T-helper 1 cell treated with Interleukin-12 subunit alpha and Interleukin-12 subunit beta and Interleukin-4 antibody, amounts not matched to agents 30 ng/mL and 1 ng/mL, for 36 hours (primary cell): ENCODE results near the gene CYB561D2. TPM values are rescaled to one million over a fixed set of nuclear protein-coding genes. Genes with fewer than 3 reads are reported as not detected.

Experiments used
- intact Hi-C: fragments of 100-400 bp; cut with micrococcal nuclease; formaldehyde crosslinking; loops from one replicate; pipeline ENCODE4 v1.15.1; 2024
- total RNA-seq: library from RNA; stranded (reverse); gene quantifications from 2 replicates; pipeline ENCODE4 v1.2.3, GENCODE V29; 2022

CYB561D2 gene
- total RNA-seq, 1 donor from 2014 or later = 45.6 TPM

DNA sequence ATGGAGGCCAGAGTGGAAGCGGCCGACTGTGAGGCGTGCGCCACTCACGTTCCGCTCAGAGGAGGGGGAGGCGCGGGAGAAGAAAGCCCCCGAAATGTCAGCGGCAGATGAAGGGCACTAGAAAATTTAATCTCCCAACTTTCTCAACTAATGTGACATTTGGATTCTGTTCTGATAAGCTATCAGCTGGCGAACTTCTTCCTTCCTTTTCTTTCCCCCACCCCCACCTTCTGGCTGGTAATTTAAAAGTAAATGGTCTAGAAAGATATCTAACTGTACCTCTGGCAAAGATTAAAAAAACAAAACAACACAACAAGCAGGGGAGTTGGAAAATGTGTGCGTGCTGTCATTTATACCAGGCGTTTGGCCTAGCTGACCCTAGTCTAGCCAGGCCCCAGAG, 35.1 kb downstream of the CYB561D2 start:
- intact Hi-C loops = no loop called here

GRCh38 chr3:50388016-50388719, 37.5 kb downstream of the CYB561D2 start:
- intact Hi-C loops = no loop called here

DNA sequence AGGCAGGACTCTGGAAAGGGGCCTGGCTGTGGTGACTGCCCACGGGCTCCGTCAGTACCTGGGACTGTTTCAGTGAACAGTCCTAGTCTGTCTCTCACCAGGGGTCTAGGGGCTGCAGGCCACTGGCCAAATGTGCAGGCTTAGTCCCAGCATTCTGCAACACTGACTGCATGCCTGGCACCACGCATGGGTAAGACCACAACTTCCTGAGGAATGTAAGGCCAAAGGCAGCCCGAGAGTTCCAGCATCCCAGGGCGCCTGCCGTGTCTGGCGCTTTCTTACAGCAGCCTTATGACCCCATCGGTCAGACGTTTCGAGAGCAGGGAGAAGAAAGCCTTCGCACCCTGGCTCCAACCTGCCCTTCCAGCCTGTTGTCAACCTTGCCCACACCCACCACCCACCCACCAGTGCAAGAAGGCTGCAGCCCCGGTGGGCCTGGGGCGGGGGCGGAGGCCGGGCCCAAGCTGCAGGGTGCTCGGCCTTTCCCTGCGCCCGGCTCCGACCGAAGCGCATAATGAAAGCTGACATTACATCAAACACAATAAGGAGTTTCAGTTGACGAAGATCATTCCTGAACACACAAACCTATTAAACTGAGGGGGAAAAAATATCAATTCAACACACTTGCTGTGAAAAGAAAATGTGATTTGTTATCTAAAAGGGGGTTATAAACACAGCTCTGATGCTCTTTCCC, 38.2 kb downstream of the CYB561D2 start:
- intact Hi-C loops = no loop called here

GRCh38 chr3:50389414-50389767, 38.7 kb downstream of the CYB561D2 start:
- intact Hi-C loops = no loop called here

DNA sequence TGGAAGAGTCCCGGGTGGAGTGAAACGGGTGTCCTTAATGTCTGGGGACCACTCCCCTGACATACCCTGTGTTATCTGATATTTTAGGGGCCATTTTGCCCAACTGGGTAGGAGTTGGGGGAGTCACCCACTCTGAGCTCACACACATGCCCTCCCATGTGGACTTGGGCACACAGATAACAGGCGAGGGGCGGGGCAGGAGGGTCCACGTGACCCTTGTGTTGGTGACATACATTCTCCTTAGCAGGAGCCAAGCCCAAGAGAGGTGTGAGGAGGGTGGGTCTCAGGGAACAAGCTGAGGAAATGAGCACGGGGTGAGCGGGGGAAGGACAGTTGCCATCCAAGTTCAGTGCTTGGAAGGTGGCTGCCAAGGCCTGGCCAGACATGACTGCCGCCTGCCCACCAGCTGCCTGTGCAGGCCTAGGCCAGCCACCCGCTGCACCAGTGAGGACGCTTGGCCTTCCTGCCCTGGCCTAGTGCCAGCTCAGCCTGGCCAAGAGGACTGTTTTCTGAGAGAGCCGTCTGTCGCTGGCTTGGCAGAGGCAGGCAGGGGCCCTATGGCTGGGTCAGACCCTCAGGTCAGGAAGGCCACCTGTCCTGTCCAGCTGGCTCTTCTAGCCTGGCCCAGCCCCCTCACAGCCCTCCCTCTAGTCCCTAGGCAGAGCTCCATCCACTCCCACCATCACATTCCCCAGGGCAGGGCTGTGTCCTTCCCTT, 40.0 kb downstream of the CYB561D2 start:
- intact Hi-C loops = no loop called here

DNA sequence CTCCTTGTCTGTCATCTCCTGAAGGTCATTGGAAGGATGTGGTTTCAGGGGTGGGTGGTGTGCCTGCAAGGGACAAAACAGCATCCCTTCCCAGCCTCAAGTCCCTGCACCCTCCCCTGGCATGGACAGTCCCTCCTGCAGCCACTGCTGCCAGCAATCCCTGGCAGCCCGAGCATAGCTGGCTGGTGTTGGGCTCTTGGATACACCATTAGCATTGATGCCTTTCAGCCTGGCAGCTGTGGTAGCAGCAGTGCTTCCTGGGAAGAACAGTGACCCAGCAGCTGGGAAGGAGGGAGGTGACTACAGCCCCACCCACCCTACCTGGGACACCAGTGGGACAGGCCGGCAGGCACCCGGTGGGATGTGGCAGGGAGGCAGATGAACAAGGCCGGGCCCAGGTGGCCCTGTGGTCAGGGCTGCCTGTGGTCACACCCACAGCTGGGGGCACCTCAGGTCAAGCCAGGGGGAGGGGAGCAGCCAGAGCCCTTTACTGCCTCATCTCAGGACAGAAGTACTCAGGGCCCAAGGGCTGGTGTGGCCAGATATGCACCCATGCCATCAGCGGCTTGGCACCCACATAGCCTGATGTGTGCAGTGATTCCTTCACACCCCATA, 41.5 kb downstream of the CYB561D2 start:
- intact Hi-C loops = no loop called here

DNA sequence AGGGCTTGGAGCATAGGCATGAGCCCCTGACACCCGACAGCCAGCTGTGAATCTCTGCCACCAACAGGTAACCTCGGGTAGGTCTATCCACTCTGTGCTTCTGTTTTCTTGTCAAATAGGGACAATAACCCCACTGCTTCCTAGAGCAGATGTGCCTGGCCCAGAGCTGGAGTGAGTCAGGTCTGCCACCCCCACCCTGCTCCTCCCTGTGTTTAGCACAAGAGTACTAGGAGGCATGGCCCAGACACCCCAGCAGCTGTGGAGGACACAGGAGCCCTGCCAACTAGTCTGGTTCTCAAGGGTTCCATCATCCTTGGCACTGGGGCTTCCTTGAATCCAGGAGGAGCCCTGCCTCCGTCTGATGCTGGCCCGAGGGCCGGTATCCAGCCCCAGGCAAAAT, 42.4 kb downstream of the CYB561D2 start:
- intact Hi-C loops = no loop called here

GRCh38 chr3:50395070-50395860, 44.6 kb downstream of the CYB561D2 start:
- intact Hi-C loops = no loop called here

DNA sequence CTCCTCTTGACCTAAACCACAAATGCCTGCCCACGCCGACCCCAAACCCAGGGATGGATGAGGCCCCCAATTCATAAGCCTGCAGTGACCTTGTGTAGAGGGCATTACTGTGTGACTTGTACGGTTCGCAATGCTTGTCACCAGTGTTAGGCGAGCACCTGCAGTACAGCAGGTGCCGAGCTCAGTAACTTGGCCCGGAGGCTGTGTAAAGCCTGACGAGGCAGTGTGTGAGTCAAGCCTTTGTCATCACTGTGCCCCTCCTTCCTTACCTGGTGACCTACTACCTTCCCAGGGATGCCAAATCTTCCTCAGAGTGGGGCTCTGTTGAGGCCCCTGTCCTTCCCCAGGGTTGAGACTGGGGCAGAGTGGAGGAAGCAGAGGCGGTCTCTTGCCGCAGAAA, 45.8 kb downstream of the CYB561D2 start:
- intact Hi-C loops = no loop called here

DNA sequence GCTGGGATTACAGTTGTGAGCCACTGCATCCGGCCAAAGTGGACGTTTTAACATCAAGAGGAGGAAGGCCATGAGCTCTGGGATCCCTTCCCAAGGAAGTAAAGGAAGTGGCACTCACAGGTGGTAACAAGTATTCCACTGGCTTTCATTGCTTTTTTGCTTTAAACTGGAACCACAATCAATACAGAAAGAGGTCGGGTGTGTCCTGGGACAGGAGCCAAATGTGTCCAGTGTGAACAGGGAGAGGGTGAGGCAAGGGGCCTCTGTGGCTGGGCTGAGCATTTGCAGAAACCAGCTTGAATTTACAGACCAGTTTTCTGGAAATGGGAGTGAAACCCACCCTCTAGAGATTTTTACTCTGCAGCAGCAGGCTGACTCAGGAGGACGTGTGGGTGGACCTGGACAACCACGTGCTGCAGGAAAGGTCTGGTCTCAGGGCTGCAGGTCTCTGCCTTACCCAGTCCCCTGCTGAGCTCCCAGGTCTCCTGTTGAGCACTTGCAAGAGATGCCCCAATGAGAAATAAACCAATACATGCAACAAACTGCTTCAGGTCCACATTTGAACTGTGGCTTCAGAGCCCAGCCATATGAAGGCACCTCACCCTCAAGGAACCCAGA, 51.4 kb downstream of the CYB561D2 start:
- intact Hi-C loops = no loop called here

Other genes with a start within 250 kb of the CYB561D2 start
- 0.22 TPM in 1 of 2 replicates, not detected in the other for gene SEMA3F, start 195.5 kb upstream of the CYB561D2 start, total RNA-seq
- not detected in 2 replicates for gene GNAT1, start 159.3 kb upstream of the CYB561D2 start, total RNA-seq
- not detected in 2 replicates for gene SLC38A3, start 145.6 kb upstream of the CYB561D2 start, total RNA-seq
- 451 and 460 TPM in 2 replicates for gene GNAI2, start 114.7 kb upstream of the CYB561D2 start, total RNA-seq
- 1.2 TPM in 2 replicates for gene SEMA3B, start 81.7 kb upstream of the CYB561D2 start, total RNA-seq
- gene LSMEM2, start 71.8 kb upstream of the CYB561D2 start, total RNA-seq = not detected in 2 replicates
- 84.6 and 91.1 TPM in 2 replicates for gene IFRD2, start 58.4 kb upstream of the CYB561D2 start, total RNA-seq
- 12.5 and 15.6 TPM in 2 replicates for gene HYAL3, start 51.5 kb upstream of the CYB561D2 start, total RNA-seq
- 28.3 and 30.8 TPM in 2 replicates for gene NAA80, start 51.5 kb upstream of the CYB561D2 start, total RNA-seq
- gene HYAL1, start 47.3 kb upstream of the CYB561D2 start, total RNA-seq = 0.29 and 0.32 TPM in 2 replicates
- 6.5 and 7.9 TPM in 2 replicates for gene HYAL2, start 28.1 kb upstream of the CYB561D2 start, total RNA-seq
- 23.1 and 25.7 TPM in 2 replicates for gene TUSC2, start 22.6 kb upstream of the CYB561D2 start, total RNA-seq
- 70.3 and 70.4 TPM in 2 replicates for gene RASSF1, start 10.0 kb upstream of the CYB561D2 start, total RNA-seq
- 1.2 and 1.6 TPM in 2 replicates for gene ZMYND10, start 5.1 kb upstream of the CYB561D2 start, total RNA-seq
- 42.3 and 51.8 TPM in 2 replicates for gene NPRL2, start 87 bp upstream of the CYB561D2 start, total RNA-seq
- 23.1 and 23.3 TPM in 2 replicates for gene TMEM115, start 8.7 kb downstream of the CYB561D2 start, total RNA-seq
- 1.7 and 1.8 TPM in 2 replicates for gene CACNA2D2, start 152.8 kb downstream of the CYB561D2 start, total RNA-seq
- gene C3orf18, start 216.9 kb downstream of the CYB561D2 start, total RNA-seq = 52.9 and 54.2 TPM in 2 replicates
- gene HEMK1, start 218.7 kb downstream of the CYB561D2 start, total RNA-seq = 56.3 and 59.4 TPM in 2 replicates